Nephron progenitor cell (in vitro differentiated cells): ENCODE results near the gene GPSM3.
A peak's percentile ranks its signal among the peaks of the same experiment; 100 is the strongest.
"Not testable (repeated sequence)": the region's sequence is repeated elsewhere in the genome, so short reads cannot be mapped to it uniquely, and the experiment has no call there.

ENCODE experiments used
- DNase-seq: peaks from one replicate; pipeline ENCODE4 v3.0.0; 2021
- H3K27ac Mint-ChIP-seq: 2 replicates; pipeline ENCODE4 v1.8.0; 2021; ENCODE audit warnings: mild to moderate bottlenecking, moderate library complexity, mixed read lengths
- H3K27me3 Mint-ChIP-seq: 2 replicates; pipeline ENCODE4 v1.8.0; 2021; ENCODE audit warnings: mild to moderate bottlenecking, low read depth, mixed read lengths; ENCODE audit not compliant: poor library complexity
- H3K36me3 Mint-ChIP-seq: 2 replicates; pipeline ENCODE4 v1.8.0; 2021; ENCODE audit warnings: low read depth, mixed read lengths
- H3K4me1 Mint-ChIP-seq: 2 replicates; pipeline ENCODE4 v1.8.0; 2021; ENCODE audit warnings: mixed read lengths
- H3K4me3 Mint-ChIP-seq: 2 replicates; pipeline ENCODE4 v1.8.0; 2021; ENCODE audit warnings: mild to moderate bottlenecking, moderate library complexity, mixed read lengths
- H3K9me3 Mint-ChIP-seq: 2 replicates; pipeline ENCODE4 v1.8.0; 2021; ENCODE audit warnings: mild to moderate bottlenecking, moderate library complexity, mixed read lengths
- TF ChIP-seq, protein P1 (sequence below): fragments of 200-600 bp; sonication (generic); IDR thresholded peaks from 2 replicates; pipeline ENCODE4 v1.5.0; 2021; ENCODE audit warnings: antibody characterized with exemption

The GPSM3 gene

DNA sequence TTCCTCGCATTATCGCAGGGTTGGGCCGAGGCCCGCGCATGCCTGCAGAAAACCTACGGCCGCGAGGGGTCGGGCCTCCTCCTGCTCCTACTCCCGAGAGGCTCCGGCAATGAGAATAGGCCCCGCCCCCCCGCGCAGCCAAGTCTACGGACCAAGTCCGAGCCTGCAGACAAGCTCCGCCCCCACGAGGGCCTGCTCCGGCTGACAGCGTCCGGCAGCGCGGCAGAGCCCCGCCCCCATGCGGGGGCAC, 3.1 kb upstream of the GPSM3 start:
- Mint-ChIP-seq H3K27me3 (peaks cover 2% of the 10 kb centered on the region), H3K9me3 (no peaks in the 10 kb centered on the region), H3K27ac (no peak overlapping the region), H3K4me3 (peak overlapping the region; percentile 90), H3K36me3 (no peaks in the 10 kb centered on the region), H3K4me1 (peaks cover 73% of the 10 kb centered on the region)
- peak; percentile 100 for DNase-seq
- TF ChIP-seq, protein P1, sequence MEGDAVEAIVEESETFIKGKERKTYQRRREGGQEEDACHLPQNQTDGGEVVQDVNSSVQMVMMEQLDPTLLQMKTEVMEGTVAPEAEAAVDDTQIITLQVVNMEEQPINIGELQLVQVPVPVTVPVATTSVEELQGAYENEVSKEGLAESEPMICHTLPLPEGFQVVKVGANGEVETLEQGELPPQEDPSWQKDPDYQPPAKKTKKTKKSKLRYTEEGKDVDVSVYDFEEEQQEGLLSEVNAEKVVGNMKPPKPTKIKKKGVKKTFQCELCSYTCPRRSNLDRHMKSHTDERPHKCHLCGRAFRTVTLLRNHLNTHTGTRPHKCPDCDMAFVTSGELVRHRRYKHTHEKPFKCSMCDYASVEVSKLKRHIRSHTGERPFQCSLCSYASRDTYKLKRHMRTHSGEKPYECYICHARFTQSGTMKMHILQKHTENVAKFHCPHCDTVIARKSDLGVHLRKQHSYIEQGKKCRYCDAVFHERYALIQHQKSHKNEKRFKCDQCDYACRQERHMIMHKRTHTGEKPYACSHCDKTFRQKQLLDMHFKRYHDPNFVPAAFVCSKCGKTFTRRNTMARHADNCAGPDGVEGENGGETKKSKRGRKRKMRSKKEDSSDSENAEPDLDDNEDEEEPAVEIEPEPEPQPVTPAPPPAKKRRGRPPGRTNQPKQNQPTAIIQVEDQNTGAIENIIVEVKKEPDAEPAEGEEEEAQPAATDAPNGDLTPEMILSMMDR = peak; percentile 30

DNA sequence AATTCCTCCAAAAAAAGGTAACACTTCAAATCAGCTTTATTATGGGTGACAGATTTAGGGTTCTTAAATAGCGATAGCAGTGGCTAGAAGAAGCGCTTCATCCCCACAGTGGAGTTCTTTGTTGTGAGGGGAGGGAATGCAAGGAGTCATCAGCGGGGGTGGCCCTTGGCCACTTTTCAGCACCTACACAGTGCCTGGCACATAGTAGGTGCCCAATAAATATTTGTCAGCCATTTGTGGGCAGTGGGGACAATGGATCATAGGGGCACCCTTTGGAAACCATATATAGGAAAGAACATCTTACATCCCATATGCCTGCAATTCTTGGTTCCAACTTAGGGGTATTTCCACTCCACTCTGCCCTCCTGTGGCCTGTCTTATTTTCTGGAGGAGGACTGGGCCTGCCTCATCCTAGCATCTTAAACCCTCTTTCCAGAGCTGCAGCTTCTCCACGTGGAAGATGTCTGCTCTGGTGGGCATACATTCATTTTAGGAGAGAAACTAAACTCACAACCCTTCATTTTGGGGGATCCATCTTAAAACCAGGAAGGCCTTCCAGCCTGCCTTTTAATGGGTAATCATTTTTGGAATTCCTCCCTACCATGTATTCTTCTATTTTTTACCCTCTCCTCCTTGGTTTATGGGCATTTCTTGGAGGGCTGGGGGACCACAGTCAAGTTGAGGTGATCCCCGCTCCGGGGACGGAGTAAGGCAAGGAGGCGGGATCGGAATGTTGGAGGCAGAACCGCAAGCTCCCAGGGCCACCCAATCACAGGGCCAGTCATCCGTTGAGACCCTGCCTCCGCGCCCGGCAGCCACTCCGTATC, 2.6 kb upstream of the GPSM3 start:
- peaks cover 73% of the 10 kb centered on the region for H3K4me1 Mint-ChIP-seq
- H3K9me3 Mint-ChIP-seq = no peaks in the 10 kb centered on the region
- H3K36me3 Mint-ChIP-seq = no peaks in the 10 kb centered on the region
- H3K27me3 Mint-ChIP-seq = no peaks in the 10 kb centered on the region
- TF ChIP-seq, protein P1 = no peak
- H3K27ac Mint-ChIP-seq = peak overlapping the region; percentile 98
- no peak for DNase-seq
- H3K4me3 Mint-ChIP-seq = peak overlapping the region; percentile 90

DNA sequence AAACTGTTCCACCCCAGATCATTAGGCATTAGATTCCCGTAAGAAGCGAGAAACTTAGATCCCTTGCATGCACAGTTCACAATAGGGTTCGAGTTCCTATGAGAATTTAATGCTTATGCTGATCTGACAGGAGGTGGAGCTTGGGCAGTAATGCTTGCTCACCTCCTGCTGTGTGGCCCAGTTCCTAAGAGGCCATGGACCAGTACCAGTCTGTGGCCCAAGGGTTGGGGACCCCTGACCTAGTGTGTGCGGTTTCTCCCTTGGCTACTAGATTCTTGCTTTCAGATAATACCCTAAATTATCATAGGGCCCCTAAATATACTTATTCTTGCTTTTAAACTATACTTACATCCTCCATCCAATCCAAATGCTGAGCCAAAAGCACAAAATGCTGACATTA, 1.9 kb upstream of the GPSM3 start:
- TF ChIP-seq, protein P1 = no peak
- no peak for DNase-seq
- Mint-ChIP-seq H3K27ac (peak overlapping the region; percentile 86), H3K9me3 (no peaks in the 10 kb centered on the region), H3K4me1 (peaks cover 73% of the 10 kb centered on the region), H3K27me3 (no peaks in the 10 kb centered on the region), H3K4me3 (peak overlapping the region; percentile 90), H3K36me3 (no peaks in the 10 kb centered on the region)

DNA sequence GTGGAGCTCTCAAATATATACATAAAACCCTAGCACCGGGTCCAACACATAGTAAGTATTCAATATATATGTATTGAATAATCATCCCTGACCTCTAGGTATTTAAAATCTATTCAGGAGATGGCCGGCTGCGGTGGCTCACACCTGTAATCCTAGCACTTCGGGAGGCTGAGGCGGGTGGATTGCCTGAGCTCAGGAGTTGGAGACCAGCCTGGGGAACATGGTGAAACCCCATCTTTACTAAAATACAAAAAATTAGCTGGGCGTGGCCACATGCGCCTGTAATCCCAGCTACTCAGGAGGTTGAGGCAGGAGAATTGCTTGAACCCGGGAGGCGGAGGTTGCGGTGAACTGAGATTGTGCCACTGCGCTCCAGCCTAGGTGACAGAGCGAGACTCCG, 653 bp upstream of the GPSM3 start:
- H3K4me3 Mint-ChIP-seq = peak overlapping the region; percentile 69
- peaks cover 81% of the 10 kb centered on the region for H3K4me1 Mint-ChIP-seq
- H3K36me3 Mint-ChIP-seq = not testable (repeated sequence)

DNA sequence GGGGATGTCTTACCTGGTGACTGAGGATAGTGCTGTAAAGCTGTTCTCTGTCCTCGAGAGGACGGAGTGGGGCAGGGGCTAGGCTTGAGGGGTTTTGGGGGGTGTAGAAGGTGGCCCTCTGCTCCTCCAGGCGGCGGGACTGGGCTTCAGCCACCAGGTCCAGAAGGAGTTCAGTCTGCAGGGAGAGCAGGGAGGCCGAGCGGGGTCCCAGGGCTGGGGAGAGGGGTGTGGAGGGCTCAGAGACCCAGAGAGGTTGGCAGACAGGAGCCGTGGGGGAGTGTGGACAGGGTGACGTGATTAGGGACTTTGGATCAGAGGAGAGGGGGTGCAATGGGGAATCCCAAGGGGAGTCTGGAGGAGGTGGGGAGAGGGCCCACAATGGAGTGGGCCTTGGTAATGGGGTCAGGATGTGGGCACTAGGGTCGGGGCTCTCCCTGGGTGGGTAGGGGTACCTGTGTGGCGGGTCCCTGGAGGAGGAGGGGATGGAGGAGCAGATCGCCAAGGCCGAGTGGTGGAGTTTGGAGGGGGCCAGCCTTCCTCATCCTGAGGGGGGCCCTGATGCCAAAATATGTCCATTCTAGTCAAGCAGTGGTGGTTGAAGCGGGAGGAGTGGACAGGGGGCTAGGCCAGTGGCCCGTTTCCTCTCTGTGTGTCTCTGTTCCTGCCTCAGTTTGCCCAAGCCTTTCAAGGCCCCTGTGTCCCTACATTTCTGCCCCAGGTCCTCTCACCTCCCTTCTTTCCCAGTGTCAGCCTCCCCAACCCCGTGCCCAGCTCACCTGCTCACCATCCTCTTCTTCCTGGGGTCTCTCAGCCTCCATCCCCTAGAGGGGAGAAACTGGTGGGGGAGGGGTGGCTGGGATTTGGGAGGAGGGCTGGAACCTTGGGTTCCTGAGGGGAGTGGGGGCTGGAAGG, 491 bp downstream of the GPSM3 start:
- peaks cover 9% of the 10 kb centered on the region for H3K36me3 Mint-ChIP-seq
- DNase-seq = no peak
- peak overlapping the region; percentile 58 for H3K4me3 Mint-ChIP-seq
- H3K27ac Mint-ChIP-seq = peak overlapping the region; percentile 97
- H3K4me1 Mint-ChIP-seq = peaks cover 86% of the 10 kb centered on the region
- TF ChIP-seq, protein P1 = no peak
- no peaks in the 10 kb centered on the region for H3K9me3 Mint-ChIP-seq
- H3K27me3 Mint-ChIP-seq = no peaks in the 10 kb centered on the region

More for the DNA sequence above, 653 bp upstream of the GPSM3 start:
- DNase-seq, H3K9me3 Mint-ChIP-seq, H3K27me3 Mint-ChIP-seq: not testable (repeated sequence)
- peak overlapping the region; percentile 94 for H3K27ac Mint-ChIP-seq

DNA sequence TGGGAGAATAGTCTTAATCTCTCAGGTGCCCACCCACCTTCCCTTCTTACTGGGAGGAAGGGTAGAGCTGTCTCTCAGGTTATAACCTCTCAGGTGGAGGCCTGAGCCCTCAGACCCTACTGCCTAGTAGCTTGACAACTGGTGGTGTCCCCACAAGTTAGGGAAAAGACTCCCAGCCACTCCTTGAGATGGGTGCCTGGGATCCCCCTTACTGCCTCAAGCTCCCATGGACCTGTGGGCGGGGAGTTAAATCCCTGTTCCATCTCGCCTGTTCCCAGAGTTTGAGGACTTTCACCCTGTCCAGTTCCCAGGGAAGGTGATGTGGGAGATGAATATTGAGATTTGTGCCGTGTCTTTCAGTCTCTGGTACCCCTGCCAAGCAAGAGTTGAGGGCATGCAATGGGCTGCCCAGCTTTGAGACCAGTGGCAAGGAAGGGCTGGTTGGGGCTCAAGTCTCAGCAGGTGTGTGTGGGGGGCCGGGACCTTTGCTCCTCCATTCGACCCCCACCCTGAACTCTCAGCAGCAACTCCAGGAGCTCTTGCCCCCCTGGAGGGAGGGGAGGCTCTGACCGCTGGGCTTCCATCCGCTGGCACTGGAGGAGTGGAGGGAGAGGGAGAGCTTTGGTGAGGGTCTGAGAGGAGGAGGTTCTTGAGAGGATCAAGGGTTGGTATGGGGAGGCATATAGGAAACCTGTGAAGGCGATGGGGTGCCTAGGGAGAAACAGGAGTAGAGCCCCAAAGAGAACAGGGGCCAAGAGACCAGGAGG, 1.3 kb downstream of the GPSM3 start:
- DNase-seq = no peak
- TF ChIP-seq, protein P1 = no peak
- peaks cover 18% of the 10 kb centered on the region for H3K36me3 Mint-ChIP-seq
- peak overlapping the region; percentile 68 for H3K4me3 Mint-ChIP-seq
- H3K27me3 Mint-ChIP-seq = no peaks in the 10 kb centered on the region
- H3K4me1 Mint-ChIP-seq = peaks cover 86% of the 10 kb centered on the region
- H3K9me3 Mint-ChIP-seq = no peaks in the 10 kb centered on the region
- H3K27ac Mint-ChIP-seq = peak overlapping the region; percentile 97
